Esophagus squamous epithelium (tissue), 4 donors: ENCODE data around the gene ZNFX1.

Source experiments
- POLR2A ChIP-seq, 4 donors: fragments of 450-650 bp; IDR thresholded peaks; one replicate each; pipeline ENCODE4 v1.6.1; 2017; ENCODE audit warnings: antibody characterized with exemption in 4 of 4, mild to moderate bottlenecking in 4 of 4, moderate library complexity in 3 of 4
- TF ChIP-seq, protein P1 (sequence below), 6 experiments: fragments of 450-650 bp in 4 of 6; fragments of 200-600 bp in 2 of 6; sonication (generic) in 2 of 6; IDR thresholded peaks; one replicate each; pipeline ENCODE4 v1.5.1; 2016 to 2019; ENCODE audit warnings: antibody characterized with exemption in 6 of 6, mild to moderate bottlenecking in 4 of 6, moderate library complexity in 4 of 6

GRCh38 chr20:49252556-49253350, 25.1 kb downstream of the ZNFX1 start:
- TF ChIP-seq, protein P1, sequence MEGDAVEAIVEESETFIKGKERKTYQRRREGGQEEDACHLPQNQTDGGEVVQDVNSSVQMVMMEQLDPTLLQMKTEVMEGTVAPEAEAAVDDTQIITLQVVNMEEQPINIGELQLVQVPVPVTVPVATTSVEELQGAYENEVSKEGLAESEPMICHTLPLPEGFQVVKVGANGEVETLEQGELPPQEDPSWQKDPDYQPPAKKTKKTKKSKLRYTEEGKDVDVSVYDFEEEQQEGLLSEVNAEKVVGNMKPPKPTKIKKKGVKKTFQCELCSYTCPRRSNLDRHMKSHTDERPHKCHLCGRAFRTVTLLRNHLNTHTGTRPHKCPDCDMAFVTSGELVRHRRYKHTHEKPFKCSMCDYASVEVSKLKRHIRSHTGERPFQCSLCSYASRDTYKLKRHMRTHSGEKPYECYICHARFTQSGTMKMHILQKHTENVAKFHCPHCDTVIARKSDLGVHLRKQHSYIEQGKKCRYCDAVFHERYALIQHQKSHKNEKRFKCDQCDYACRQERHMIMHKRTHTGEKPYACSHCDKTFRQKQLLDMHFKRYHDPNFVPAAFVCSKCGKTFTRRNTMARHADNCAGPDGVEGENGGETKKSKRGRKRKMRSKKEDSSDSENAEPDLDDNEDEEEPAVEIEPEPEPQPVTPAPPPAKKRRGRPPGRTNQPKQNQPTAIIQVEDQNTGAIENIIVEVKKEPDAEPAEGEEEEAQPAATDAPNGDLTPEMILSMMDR (IDR thresholded peaks at IDR 0.05), result no peak
- TF ChIP-seq POLR2A (IDR thresholded peaks at IDR 0.05), result no peak
